ENCODE results near the gene SCN4A.
A peak's percentile ranks its signal among the peaks of the same experiment; 100 is the strongest.

The SCN4A gene

GRCh38 chr17:63949576-63950250 lies 23.0 kb downstream of the SCN4A start:
- TF ChIP-seq CTCF (IDR thresholded peaks at IDR 0.05; ENCODE audit: low read depth, low read length) (no peak), POLR2A (IDR thresholded peaks at IDR 0.05; ENCODE audit: extremely low read depth, insufficient read length) (no peak), MYC (IDR thresholded peaks at IDR 0.05; ENCODE audit: low read depth, low read length) (no peak)
- TF ChIP-seq, protein P1, sequence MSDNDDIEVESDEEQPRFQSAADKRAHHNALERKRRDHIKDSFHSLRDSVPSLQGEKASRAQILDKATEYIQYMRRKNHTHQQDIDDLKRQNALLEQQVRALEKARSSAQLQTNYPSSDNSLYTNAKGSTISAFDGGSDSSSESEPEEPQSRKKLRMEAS (IDR thresholded peaks at IDR 0.05; ENCODE audit: low read depth, low read length): no peak
- DNase-seq (ENCODE audit: low read depth): no peak
- no peak overlapping the region for H3K4me3 ChIP-seq (ENCODE audit: low read depth, low read length)

- TF ChIP-seq POLR2A (IDR thresholded peaks at IDR 0.05; ENCODE audit: extremely low read depth, insufficient read length) (no peak), MYC (IDR thresholded peaks at IDR 0.05; ENCODE audit: low read depth, low read length) (no peak), CTCF (IDR thresholded peaks at IDR 0.05; ENCODE audit: low read depth, low read length) (no peak)
- TF ChIP-seq, protein P1 (IDR thresholded peaks at IDR 0.05; ENCODE audit: low read depth, low read length): no peak
- no peak overlapping the region for H3K4me3 ChIP-seq (ENCODE audit: low read depth, low read length)
- no peak for DNase-seq (ENCODE audit: low read depth)
These were observed 24.2 kb downstream of the SCN4A start for GRCh38 chr17:63948521-63948920.

GRCh38 chr17:63947711-63948330 lies 24.9 kb downstream of the SCN4A start:
- TF ChIP-seq CTCF (IDR thresholded peaks at IDR 0.05; ENCODE audit: low read depth, low read length) (no peak), MYC (IDR thresholded peaks at IDR 0.05; ENCODE audit: low read depth, low read length) (no peak), POLR2A (IDR thresholded peaks at IDR 0.05; ENCODE audit: extremely low read depth, insufficient read length) (no peak)
- TF ChIP-seq, protein P1 (IDR thresholded peaks at IDR 0.05; ENCODE audit: low read depth, low read length): no peak
- no peak for DNase-seq (ENCODE audit: low read depth)
- no peak overlapping the region for H3K4me3 ChIP-seq (ENCODE audit: low read depth, low read length)

DNA sequence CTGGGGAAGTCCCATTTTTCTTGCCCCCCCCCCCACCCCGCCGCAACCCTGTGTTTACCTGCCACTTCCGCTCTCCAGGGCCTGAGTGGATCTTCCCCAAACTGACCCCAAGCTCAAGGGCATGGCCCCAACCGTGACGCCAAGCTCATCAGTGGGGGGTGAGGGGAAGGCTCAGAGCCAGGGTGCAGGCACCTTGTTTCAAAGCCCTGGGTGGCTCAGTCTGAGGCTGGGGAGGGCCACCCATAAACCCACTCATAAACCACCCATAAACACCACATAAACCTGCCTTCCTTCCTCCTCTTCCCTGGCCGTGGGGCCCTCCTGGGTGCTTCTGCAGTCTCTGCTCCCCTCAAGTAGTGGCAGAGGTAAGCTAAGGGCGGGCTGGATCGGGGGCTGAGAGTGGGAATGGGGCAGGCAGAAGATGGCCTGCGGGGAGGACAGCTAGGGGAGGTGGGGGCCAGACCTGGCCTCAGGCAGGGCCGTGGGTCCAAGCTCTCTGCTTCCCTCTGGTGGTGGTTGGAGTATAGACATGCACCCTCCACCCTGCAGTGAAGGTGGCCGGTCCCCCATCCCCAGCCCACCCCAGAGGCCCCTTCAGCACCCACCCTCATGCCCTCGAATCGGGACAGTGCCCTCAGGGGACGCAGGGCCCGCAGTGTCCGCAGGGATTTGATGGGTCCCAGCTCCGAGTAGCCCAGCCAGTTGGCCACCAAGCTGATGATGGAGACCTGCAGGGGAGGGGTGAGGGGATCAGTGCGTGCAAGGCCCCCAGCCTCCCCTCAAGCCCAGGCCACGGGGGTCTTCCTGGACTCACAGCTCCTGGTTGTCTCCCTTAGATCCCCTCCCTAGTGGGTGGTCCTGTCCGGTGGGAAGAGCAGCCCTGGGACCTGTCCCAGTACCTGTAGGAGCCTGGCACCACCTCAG lies 26.0 kb downstream of the SCN4A start:
- no peak overlapping the region for H3K4me3 ChIP-seq (ENCODE audit: low read depth, low read length)
- TF ChIP-seq, protein P1 (IDR thresholded peaks at IDR 0.05; ENCODE audit: low read depth, low read length): no peak
- TF ChIP-seq CTCF (IDR thresholded peaks at IDR 0.05; ENCODE audit: low read depth, low read length): peak; percentile 60
- peak; percentile 66 for DNase-seq (ENCODE audit: low read depth)

- no peak for DNase-seq (ENCODE audit: low read depth)
- TF ChIP-seq CTCF (IDR thresholded peaks at IDR 0.05; ENCODE audit: low read depth, low read length): peak; percentile 3
- TF ChIP-seq, protein P1 (IDR thresholded peaks at IDR 0.05; ENCODE audit: low read depth, low read length): no peak
- no peak for TF ChIP-seq POLR2A (IDR thresholded peaks at IDR 0.05; ENCODE audit: extremely low read depth, insufficient read length)
- no peak for TF ChIP-seq MYC (IDR thresholded peaks at IDR 0.05; ENCODE audit: low read depth, low read length)
- no peak overlapping the region for H3K4me3 ChIP-seq (ENCODE audit: low read depth, low read length)
These were observed 26.8 kb downstream of the SCN4A start for GRCh38 chr17:63945784-63946439.

Measured in NB4 (cell line).